WERI-Rb-1 (cell line): ENCODE data around the gene PUM2.
A peak's percentile ranks its signal among the peaks of the same experiment; 100 is the strongest.

Experiments
- DNase-seq: peaks from one replicate; pipeline ENCODE4 v3.0.0-alpha.2; 2020
- H3K27ac ChIP-seq: fragments of 250-450 bp; sonication (Bioruptor Pico); 2 replicates; pipeline ENCODE4 v1.5.1; 2020; ENCODE audit warnings: mild to moderate bottlenecking, moderate library complexity
- H3K27me3 ChIP-seq: fragments of 250-450 bp; sonication (Bioruptor Pico); 2 replicates; pipeline ENCODE4 v1.5.1; 2021; ENCODE audit warnings: mild to moderate bottlenecking, low read depth, moderate library complexity; ENCODE audit not compliant: insufficient read depth, severe bottlenecking
- H3K36me3 ChIP-seq: fragments of 250-450 bp; sonication (Bioruptor Pico); 2 replicates; pipeline ENCODE4 v1.5.1; 2020; ENCODE audit warnings: mild to moderate bottlenecking, moderate library complexity
- H3K4me3 ChIP-seq: 2 replicates; pipeline ENCODE4 v1.5.1; 2011; ENCODE audit warnings: low read depth, mild to moderate bottlenecking, control low read depth, low read length
- H3K9me3 ChIP-seq: fragments of 250-450 bp; sonication (Bioruptor Pico); 2 replicates; pipeline ENCODE4 v1.5.1; 2021; ENCODE audit warnings: mild to moderate bottlenecking, moderate library complexity; ENCODE audit not compliant: severe bottlenecking
- CTCF ChIP-seq: IDR thresholded peaks from 2 replicates; pipeline ENCODE4 v1.5.1; 2011; ENCODE audit warnings: low read depth, mild to moderate bottlenecking, control low read depth, inconsistent platforms, low read length

Gene PUM2

GRCh38 chr2:20229322-20230113 is 121.1 kb downstream of the PUM2 start:
- H3K4me3 ChIP-seq, result no peak overlapping the region
- peaks cover 2% of the 10 kb centered on the region for H3K27me3 ChIP-seq
- H3K9me3 ChIP-seq, result no peaks in the 10 kb centered on the region
- no peak for TF ChIP-seq CTCF
- peak; percentile 4 for DNase-seq
- H3K36me3 ChIP-seq, result no peaks in the 10 kb centered on the region
- no peak overlapping the region for H3K27ac ChIP-seq

- 0 out of 2 replicates have a peak, but pooled peaks have one; percentile 19 for TF ChIP-seq CTCF
- Histone ChIP-seq H3K27me3 (peaks cover 2% of the 10 kb centered on the region), H3K9me3 (no peaks in the 10 kb centered on the region), H3K4me3 (no peak overlapping the region), H3K36me3 (no peaks in the 10 kb centered on the region), H3K27ac (no peak overlapping the region)
- peak; percentile 7 for DNase-seq
Measured at GRCh38 chr2:20227894-20228505, 122.6 kb downstream of the PUM2 start.

- no peak for TF ChIP-seq CTCF
- peaks cover 3% of the 10 kb centered on the region; the same call in 1 of the 2 replicates for H3K36me3 ChIP-seq
- peak; percentile 7 for DNase-seq
- H3K27ac ChIP-seq, result no peak overlapping the region
- H3K9me3 ChIP-seq, result no peaks in the 10 kb centered on the region
- H3K27me3 ChIP-seq, result peaks cover 2% of the 10 kb centered on the region
- H3K4me3 ChIP-seq, result no peak overlapping the region
Measured at GRCh38 chr2:20226152-20226545, 124.5 kb downstream of the PUM2 start.

GRCh38 chr2:20225294-20226151 is 125.1 kb downstream of the PUM2 start:
- peak; percentile 96 for TF ChIP-seq CTCF
- Histone ChIP-seq H3K27ac (peak overlapping the region; percentile 73), H3K36me3 (peaks cover 3% of the 10 kb centered on the region; the same call in 1 of the 2 replicates), H3K27me3 (peaks cover 2% of the 10 kb centered on the region), H3K4me3 (peak overlapping the region; percentile 81), H3K9me3 (no peaks in the 10 kb centered on the region)
- DNase-seq, result peak; percentile 93

- no peak for TF ChIP-seq CTCF
- peak; percentile 84 for DNase-seq
- H3K36me3 ChIP-seq, result peaks cover 3% of the 10 kb centered on the region; the same call in 1 of the 2 replicates
- peak within 1 kb of the TSS; percentile 73 for H3K27ac ChIP-seq
- no peaks in the 10 kb centered on the region for H3K9me3 ChIP-seq
- H3K27me3 ChIP-seq, result peaks cover 2% of the 10 kb centered on the region
- peak within 1 kb of the TSS; percentile 81 for H3K4me3 ChIP-seq
Measured at GRCh38 chr2:20224716-20225293, 125.8 kb downstream of the PUM2 start, which contains the start of gene SDC1. Gene SDC1, minus strand, starts transcription at chr2:20225130. Its CDS starts 263 bp downstream, at chr2:20224867.
